Fibroblast of villous mesenchyme (primary cell): ENCODE data around the gene MITD1. TPM values are rescaled to one million over a fixed set of nuclear protein-coding genes. Genes with fewer than 3 reads are reported as not detected.
A peak's percentile ranks its signal among the peaks of the same experiment; 100 is the strongest.

ENCODE experiments used
- DNase-seq: peaks from one replicate; pipeline ENCODE4 v3.0.0-alpha.2; 2010; ENCODE audit warnings: low read depth
- H3K4me3 ChIP-seq: 2 replicates; pipeline ENCODE4 v1.5.1; 2011; ENCODE audit warnings: low read depth, mild to moderate bottlenecking, low read length
- total RNA-seq: library from RNA; depleted of rRNA; stranded (reverse); fragments of >200 nt; gene quantifications from 2 replicates; pipeline ENCODE4 v1.2.3, GENCODE V29; 2012
- TF ChIP-seq, protein P1 (sequence below): IDR thresholded peaks from 2 replicates; pipeline ENCODE4 v1.5.1; 2012; ENCODE audit warnings: low read depth, mild to moderate bottlenecking, low read length; ENCODE audit not compliant: insufficient read depth

Gene MITD1
- total RNA-seq, 1 donor = 23.3 TPM

GRCh38 chr2:99154643-99155536 is 26.0 kb downstream of the MITD1 start, which contains the start of the genes LIPT1 and TSGA10:
Gene LIPT1, plus strand, starts transcription at chr2:99154967. Its CDS starts 6,991 bp downstream, at chr2:99161958.
Gene TSGA10, minus strand, starts transcription at chr2:99154942. Its CDS starts 45,503 bp downstream, at chr2:99109439.
- TF ChIP-seq, protein P1, sequence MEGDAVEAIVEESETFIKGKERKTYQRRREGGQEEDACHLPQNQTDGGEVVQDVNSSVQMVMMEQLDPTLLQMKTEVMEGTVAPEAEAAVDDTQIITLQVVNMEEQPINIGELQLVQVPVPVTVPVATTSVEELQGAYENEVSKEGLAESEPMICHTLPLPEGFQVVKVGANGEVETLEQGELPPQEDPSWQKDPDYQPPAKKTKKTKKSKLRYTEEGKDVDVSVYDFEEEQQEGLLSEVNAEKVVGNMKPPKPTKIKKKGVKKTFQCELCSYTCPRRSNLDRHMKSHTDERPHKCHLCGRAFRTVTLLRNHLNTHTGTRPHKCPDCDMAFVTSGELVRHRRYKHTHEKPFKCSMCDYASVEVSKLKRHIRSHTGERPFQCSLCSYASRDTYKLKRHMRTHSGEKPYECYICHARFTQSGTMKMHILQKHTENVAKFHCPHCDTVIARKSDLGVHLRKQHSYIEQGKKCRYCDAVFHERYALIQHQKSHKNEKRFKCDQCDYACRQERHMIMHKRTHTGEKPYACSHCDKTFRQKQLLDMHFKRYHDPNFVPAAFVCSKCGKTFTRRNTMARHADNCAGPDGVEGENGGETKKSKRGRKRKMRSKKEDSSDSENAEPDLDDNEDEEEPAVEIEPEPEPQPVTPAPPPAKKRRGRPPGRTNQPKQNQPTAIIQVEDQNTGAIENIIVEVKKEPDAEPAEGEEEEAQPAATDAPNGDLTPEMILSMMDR = peak; percentile 21
- DNase-seq = peak; percentile 92
- H3K4me3 ChIP-seq = peak within 1 kb of the TSS; percentile 82

DNA sequence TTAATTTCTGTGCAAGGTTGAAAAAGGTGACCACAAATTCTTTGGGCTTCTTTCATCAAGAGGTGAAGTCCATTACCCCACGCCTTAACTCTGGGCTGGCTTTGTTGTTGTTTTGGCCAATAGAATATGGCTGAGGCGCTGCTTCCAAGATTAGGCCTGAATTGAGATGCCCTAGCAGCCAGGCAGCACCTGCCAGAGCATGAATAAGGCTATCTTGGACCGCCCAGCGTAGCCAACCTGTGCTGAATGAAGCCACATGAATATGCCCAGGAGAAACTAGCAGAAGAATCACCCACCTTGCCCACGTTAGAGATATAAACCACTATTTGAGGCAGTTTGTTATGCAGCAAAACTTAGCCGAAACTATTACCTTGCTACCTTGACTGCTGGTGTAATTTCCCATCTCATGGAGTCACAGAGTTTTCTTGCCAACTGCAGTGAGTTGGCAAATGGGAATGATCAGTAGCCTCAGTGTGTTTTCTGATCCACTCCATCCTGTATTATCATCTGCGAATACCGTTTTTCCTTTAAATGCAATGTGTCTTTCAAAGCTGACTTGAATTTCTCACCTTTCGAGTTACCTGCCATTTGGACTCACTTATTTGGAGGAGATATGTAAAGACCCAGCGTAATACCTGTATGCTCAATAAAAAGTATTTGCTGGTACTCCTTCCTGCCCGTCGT is 26.8 kb downstream of the MITD1 start:
- no peak for DNase-seq
- TF ChIP-seq, protein P1 = no peak
- peak overlapping the region; percentile 82 for H3K4me3 ChIP-seq

DNA sequence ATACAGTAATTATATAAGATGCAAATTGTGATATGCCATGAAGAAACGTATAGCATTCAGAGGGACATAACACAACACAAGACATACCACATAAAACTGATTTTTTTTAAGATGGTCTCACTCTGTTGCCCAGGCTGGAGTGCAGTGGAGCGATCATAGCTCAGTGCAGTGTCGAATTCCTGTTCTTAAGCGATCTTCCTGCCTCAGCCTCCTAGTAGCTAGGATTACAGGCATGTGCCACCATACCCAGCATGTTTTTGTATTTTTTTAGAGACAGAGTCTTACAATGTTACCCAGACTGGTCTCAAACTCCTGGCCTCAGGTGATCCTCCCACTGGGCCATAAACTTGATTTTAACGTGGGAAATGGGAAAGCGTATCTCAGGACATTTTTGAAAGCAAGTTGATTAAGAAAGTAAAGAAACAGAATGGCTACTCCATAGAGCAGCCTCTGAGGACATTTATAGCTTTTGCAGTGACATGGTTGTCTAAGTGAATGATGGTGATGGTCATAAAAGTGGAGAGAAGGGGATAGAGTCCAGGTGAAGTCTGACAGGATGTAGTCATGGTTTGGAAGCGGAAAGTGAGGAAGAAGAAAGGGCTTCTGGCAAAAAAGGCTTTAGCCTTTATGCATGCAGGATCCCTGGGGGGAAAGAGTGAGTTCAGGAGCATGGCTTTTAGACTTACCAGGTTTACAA is 28.5 kb downstream of the MITD1 start:
- H3K4me3 ChIP-seq = no peak overlapping the region
- no peak for DNase-seq
- TF ChIP-seq, protein P1 = no peak

DNA sequence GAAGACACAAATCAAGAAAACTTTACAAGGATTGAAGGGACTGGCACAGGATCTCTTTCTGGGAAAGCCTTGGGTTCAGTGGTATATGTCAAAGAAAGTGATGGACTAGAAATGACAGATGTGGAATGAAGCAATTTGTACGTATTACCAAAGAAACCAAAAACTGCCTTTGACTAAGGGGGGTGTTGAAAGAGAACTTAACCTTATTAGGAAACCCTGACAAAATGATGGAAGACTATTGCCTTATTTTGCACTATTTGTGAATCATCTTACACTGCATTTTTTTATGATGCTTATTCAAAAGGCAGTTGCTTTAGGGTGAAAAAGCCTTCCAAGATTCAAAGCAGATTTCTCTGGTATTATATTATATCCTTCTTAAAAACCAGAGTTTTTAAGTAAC is 30.2 kb downstream of the MITD1 start:
- TF ChIP-seq, protein P1 = no peak
- DNase-seq = no peak
- no peak overlapping the region for H3K4me3 ChIP-seq

- TF ChIP-seq, protein P1 = no peak
- H3K4me3 ChIP-seq = peak within 1 kb of the TSS; percentile 90
- DNase-seq = peak; percentile 77
Measured at GRCh38 chr2:99141110-99142108, 39.4 kb downstream of the MITD1 start, which contains the start of gene C2orf15. Gene C2orf15, plus strand, starts transcription at chr2:99141707. Its CDS starts 8,852 bp downstream, at chr2:99150559.

DNA sequence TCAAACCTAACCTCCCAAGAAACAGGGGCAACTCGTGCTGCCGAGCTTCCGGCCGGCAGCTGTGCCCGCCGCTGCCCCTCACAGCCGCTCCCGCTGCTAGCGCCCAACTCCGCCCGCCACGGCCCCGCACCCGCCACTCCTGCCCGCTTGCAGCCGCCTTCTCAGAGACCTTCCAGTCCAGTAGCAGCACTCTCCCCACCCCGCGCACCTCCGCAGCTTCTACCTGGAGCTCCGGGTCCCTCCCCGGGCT is 40.1 kb downstream of the MITD1 start:
- TF ChIP-seq, protein P1 = no peak
- peak overlapping the region; percentile 90 for H3K4me3 ChIP-seq
- DNase-seq = no peak
